HFFc6 (cell line): ENCODE results near the gene TRPV4. TPM values are rescaled to one million over a fixed set of nuclear protein-coding genes. Genes with fewer than 3 reads are reported as not detected.

Experiments
- DNase-seq: peaks from one replicate; pipeline ENCODE4 v3.0.0-alpha.2; 2018
- H3K27ac Mint-ChIP-seq: 2 replicates; pipeline ENCODE4 v1.8.0; 2020; ENCODE audit warnings: mild to moderate bottlenecking, mixed read lengths
- H3K27me3 Mint-ChIP-seq: 2 replicates; pipeline ENCODE4 v1.8.0; 2021; ENCODE audit warnings: mild to moderate bottlenecking, moderate library complexity, mixed read lengths; ENCODE audit not compliant: insufficient read depth
- H3K36me3 Mint-ChIP-seq: 2 replicates; pipeline ENCODE4 v1.8.0; 2021; ENCODE audit warnings: low read depth, mixed read lengths
- H3K4me1 Mint-ChIP-seq: 2 replicates; pipeline ENCODE4 v1.8.0; 2020; ENCODE audit warnings: low read depth, mixed read lengths
- H3K4me3 Mint-ChIP-seq: 2 replicates; pipeline ENCODE4 v1.8.0; 2020; ENCODE audit warnings: mild to moderate bottlenecking, moderate library complexity, mixed read lengths
- H3K9me3 Mint-ChIP-seq: 2 replicates; pipeline ENCODE4 v1.8.0; 2020; ENCODE audit warnings: mild to moderate bottlenecking, mixed read lengths
- CTCF ChIP-seq: fragments of 200-600 bp; sonication (generic); IDR thresholded peaks from 2 replicates; pipeline ENCODE4 v1.5.0; 2021; ENCODE audit warnings: antibody characterized with exemption, mild to moderate bottlenecking
- total RNA-seq, 6 experiments: library from RNA; stranded (reverse); fragmentation: NEBNext Ultra II Directional; extraction: Animal tissue kit (Norgen Biotek cat#: 25700); gene quantifications; 2 replicates in 1 of 6; 3 replicates in 5 of 6; pipeline ENCODE4 v1.2.3, GENCODE V29; 2021

The TRPV4 gene
- total RNA-seq, 6 experiments from 2014 or later, result 1.6 to 2.5 (median 1.9) TPM

- no peaks in the 10 kb centered on the region for H3K9me3 Mint-ChIP-seq
- peaks cover 1% of the 10 kb centered on the region for H3K27me3 Mint-ChIP-seq
- no peak overlapping the region for H3K27ac Mint-ChIP-seq
- H3K4me1 Mint-ChIP-seq, result no peaks in the 10 kb centered on the region; the same call in 1 of the 2 replicates
- TF ChIP-seq CTCF, result no peak
- no peak for DNase-seq
- H3K4me3 Mint-ChIP-seq, result no peak overlapping the region
- H3K36me3 Mint-ChIP-seq, result no peaks in the 10 kb centered on the region
Measured at GRCh38 chr12:109770104-109770860, 62.9 kb downstream of the TRPV4 start.

- Mint-ChIP-seq H3K27me3 (peaks cover 2% of the 10 kb centered on the region), H3K4me3 (no peak overlapping the region), H3K4me1 (no peaks in the 10 kb centered on the region; the same call in 1 of the 2 replicates), H3K9me3 (no peaks in the 10 kb centered on the region), H3K36me3 (no peaks in the 10 kb centered on the region), H3K27ac (no peak overlapping the region)
- TF ChIP-seq CTCF, result no peak
- no peak for DNase-seq
Measured at GRCh38 chr12:109768901-109769670, 64.1 kb downstream of the TRPV4 start.

GRCh38 chr12:109767991-109768900, 65.0 kb downstream of the TRPV4 start:
- no peak overlapping the region for H3K27ac Mint-ChIP-seq
- no peak for TF ChIP-seq CTCF
- H3K27me3 Mint-ChIP-seq, result peaks cover 3% of the 10 kb centered on the region
- H3K4me1 Mint-ChIP-seq, result no peaks in the 10 kb centered on the region; the same call in 1 of the 2 replicates
- no peaks in the 10 kb centered on the region for H3K36me3 Mint-ChIP-seq
- peaks cover 3% of the 10 kb centered on the region; the same call in 1 of the 2 replicates for H3K9me3 Mint-ChIP-seq
- H3K4me3 Mint-ChIP-seq, result no peak overlapping the region
- no peak for DNase-seq

GRCh38 chr12:109767456-109767855, 65.7 kb downstream of the TRPV4 start:
- no peaks in the 10 kb centered on the region for H3K4me1 Mint-ChIP-seq
- peaks cover 4% of the 10 kb centered on the region; the same call in 1 of the 2 replicates for H3K9me3 Mint-ChIP-seq
- H3K27me3 Mint-ChIP-seq, result peaks cover 3% of the 10 kb centered on the region
- no peak for DNase-seq
- H3K4me3 Mint-ChIP-seq, result no peak overlapping the region
- H3K27ac Mint-ChIP-seq, result no peak overlapping the region
- TF ChIP-seq CTCF, result no peak
- H3K36me3 Mint-ChIP-seq, result no peaks in the 10 kb centered on the region

GRCh38 chr12:109766251-109766778, 66.9 kb downstream of the TRPV4 start:
- Mint-ChIP-seq H3K27me3 (peaks cover 4% of the 10 kb centered on the region), H3K27ac (no peak overlapping the region), H3K9me3 (peaks cover 4% of the 10 kb centered on the region; the same call in 1 of the 2 replicates), H3K4me3 (no peak overlapping the region), H3K4me1 (no peaks in the 10 kb centered on the region), H3K36me3 (no peaks in the 10 kb centered on the region)
- TF ChIP-seq CTCF, result no peak
- no peak for DNase-seq
